GM21381 (cell line): ENCODE results near the gene KIRREL3.
A peak's percentile ranks its signal among the peaks of the same experiment; 100 is the strongest.
"Not testable (repeated sequence)": the region's sequence is repeated elsewhere in the genome, so short reads cannot be mapped to it uniquely, and the experiment has no call there.

ENCODE experiments used
- ATAC-seq: cut with Tn5 transposase; IDR thresholded peaks from one replicate; pipeline ENCODE4 v1.9.1; 2021; ENCODE audit warnings: mild to moderate bottlenecking, moderate library complexity; ENCODE audit not compliant: unreplicated experiment

The KIRREL3 gene

GRCh38 chr11:126959700-126960099 is 40.9 kb downstream of the KIRREL3 start:
- no peak for ATAC-seq

- ATAC-seq, result no peak
Measured at GRCh38 chr11:126956635-126957034, 43.9 kb downstream of the KIRREL3 start.

- not testable (repeated sequence) for ATAC-seq
Measured at GRCh38 chr11:126952533-126952932, 48.0 kb downstream of the KIRREL3 start.

- ATAC-seq, result no peak
Measured at GRCh38 chr11:126951465-126951864, 49.1 kb downstream of the KIRREL3 start.

GRCh38 chr11:126949066-126949891 is 51.3 kb downstream of the KIRREL3 start:
- no peak for ATAC-seq

GRCh38 chr11:126948563-126948962 is 52.0 kb downstream of the KIRREL3 start:
- no peak for ATAC-seq

- ATAC-seq, result no peak
Measured at GRCh38 chr11:126945319-126945718, 55.3 kb downstream of the KIRREL3 start.

- ATAC-seq, result no peak
Measured at GRCh38 chr11:126943316-126943715, 57.3 kb downstream of the KIRREL3 start.

- ATAC-seq, result no peak
Measured at GRCh38 chr11:126942146-126942545, 58.4 kb downstream of the KIRREL3 start.

- no peak for ATAC-seq
Measured at GRCh38 chr11:126939552-126939951, 61.0 kb downstream of the KIRREL3 start.

GRCh38 chr11:126938718-126939117 is 61.9 kb downstream of the KIRREL3 start:
- no peak for ATAC-seq

- ATAC-seq, result no peak
Measured at GRCh38 chr11:126930091-126930841, 70.3 kb downstream of the KIRREL3 start.

- no peak for ATAC-seq
Measured at GRCh38 chr11:126929179-126930061, 71.2 kb downstream of the KIRREL3 start.

GRCh38 chr11:126927623-126928022 is 72.9 kb downstream of the KIRREL3 start:
- no peak for ATAC-seq

GRCh38 chr11:126926376-126926791 is 74.2 kb downstream of the KIRREL3 start:
- ATAC-seq, result no peak

- ATAC-seq, result no peak
Measured at GRCh38 chr11:126925321-126926093, 75.1 kb downstream of the KIRREL3 start.

GRCh38 chr11:126924376-126925040 is 76.1 kb downstream of the KIRREL3 start:
- no peak for ATAC-seq

GRCh38 chr11:126920833-126921232 is 79.7 kb downstream of the KIRREL3 start:
- no peak for ATAC-seq

- ATAC-seq, result peak; percentile 39
Measured at GRCh38 chr11:126919147-126919823, 81.3 kb downstream of the KIRREL3 start.
